ENCODE results near the gene LRP11. TPM values are rescaled to one million over a fixed set of nuclear protein-coding genes. Genes with fewer than 3 reads are reported as not detected.

Gene LRP11
- polyA plus RNA-seq, 1 donor from 2014 or later, result 57.0 TPM

DNA sequence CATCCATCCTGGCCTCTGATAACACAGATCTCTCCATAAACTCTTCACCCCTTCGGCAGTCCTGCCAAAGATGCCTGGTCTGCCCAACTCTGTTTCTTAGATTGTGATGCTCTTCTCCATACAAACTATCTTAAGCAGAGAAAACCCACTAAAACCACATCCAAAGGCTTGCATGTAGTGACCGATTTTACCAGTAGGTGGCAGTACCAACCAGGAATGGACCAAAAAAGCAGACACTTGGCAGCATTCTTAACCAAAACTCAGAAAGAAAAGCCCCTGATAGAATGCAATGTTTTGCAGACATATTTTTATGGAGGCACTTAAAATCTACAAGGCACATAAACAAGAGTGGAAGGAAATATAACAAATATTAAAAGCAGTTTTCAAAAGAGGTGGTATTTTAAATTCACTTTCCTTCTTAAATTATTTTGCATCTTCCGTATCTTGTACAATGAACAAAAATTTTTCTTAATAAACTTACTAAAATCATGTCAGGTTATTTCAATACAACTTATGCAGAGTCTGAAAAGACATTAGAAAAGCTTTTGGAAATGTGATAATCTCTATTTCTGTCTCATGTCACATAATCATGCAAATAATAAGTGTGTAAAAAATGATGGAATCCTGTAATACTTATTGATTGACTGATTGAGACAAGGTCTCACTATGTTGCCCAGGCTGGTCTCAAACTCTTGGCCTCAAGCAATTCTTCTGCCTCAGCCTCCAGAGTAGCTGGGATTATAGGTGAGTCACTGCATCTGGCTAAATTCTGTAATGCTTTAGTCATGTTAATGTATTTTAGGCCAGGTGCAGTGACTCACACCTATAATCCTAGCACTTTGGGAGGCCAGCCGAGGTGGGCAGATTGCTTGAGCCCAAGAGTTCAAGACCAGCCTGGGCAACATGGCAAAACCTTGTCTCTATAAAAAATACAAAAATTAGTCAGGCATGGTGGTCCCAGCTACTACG is 29.4 kb downstream of the LRP11 start:
- Histone ChIP-seq H3K4me2 (ENCODE audit: low read length) (no peak overlapping the region), H3K9me3 (ENCODE audit: low read length) (no peaks in the 10 kb centered on the region), H3K36me3 (ENCODE audit: insufficient read depth, low read length) (no peaks in the 10 kb centered on the region), H4K20me1 (ENCODE audit: insufficient read depth) (no peaks in the 10 kb centered on the region), H3K79me2 (replicated peaks; ENCODE audit: insufficient read depth, low read length) (no peaks in the 10 kb centered on the region), H3K9me2 (ENCODE audit: insufficient read depth, low read length) (no peaks in the 10 kb centered on the region), H3K27ac (ENCODE audit: low read length) (no peak overlapping the region), H3K4me3 (ENCODE audit: low read length) (no peak overlapping the region), H3K9ac (ENCODE audit: low read length) (no peak overlapping the region), H3F3A (ENCODE audit: insufficient read depth, low read length, poor library complexity, severe bottlenecking) (no peaks in the 10 kb centered on the region), H3K27me3 (ENCODE audit: insufficient read depth, low read depth, low read length) (no peaks in the 10 kb centered on the region), H2AFZ (ENCODE audit: low read depth, low read length) (no peak overlapping the region)
- no peak for TF ChIP-seq EZH2 (IDR thresholded peaks at IDR 0.05; ENCODE audit: borderline replicate concordance, insufficient read depth, low read length, poor library complexity, severe bottlenecking)
- TF ChIP-seq RAD21 (conservative IDR thresholded peaks at IDR 0.05), result peak; percentile 77
- no peak for TF ChIP-seq POLR2AphosphoS5 (IDR thresholded peaks at IDR 0.05)
- TF ChIP-seq, protein P1, sequence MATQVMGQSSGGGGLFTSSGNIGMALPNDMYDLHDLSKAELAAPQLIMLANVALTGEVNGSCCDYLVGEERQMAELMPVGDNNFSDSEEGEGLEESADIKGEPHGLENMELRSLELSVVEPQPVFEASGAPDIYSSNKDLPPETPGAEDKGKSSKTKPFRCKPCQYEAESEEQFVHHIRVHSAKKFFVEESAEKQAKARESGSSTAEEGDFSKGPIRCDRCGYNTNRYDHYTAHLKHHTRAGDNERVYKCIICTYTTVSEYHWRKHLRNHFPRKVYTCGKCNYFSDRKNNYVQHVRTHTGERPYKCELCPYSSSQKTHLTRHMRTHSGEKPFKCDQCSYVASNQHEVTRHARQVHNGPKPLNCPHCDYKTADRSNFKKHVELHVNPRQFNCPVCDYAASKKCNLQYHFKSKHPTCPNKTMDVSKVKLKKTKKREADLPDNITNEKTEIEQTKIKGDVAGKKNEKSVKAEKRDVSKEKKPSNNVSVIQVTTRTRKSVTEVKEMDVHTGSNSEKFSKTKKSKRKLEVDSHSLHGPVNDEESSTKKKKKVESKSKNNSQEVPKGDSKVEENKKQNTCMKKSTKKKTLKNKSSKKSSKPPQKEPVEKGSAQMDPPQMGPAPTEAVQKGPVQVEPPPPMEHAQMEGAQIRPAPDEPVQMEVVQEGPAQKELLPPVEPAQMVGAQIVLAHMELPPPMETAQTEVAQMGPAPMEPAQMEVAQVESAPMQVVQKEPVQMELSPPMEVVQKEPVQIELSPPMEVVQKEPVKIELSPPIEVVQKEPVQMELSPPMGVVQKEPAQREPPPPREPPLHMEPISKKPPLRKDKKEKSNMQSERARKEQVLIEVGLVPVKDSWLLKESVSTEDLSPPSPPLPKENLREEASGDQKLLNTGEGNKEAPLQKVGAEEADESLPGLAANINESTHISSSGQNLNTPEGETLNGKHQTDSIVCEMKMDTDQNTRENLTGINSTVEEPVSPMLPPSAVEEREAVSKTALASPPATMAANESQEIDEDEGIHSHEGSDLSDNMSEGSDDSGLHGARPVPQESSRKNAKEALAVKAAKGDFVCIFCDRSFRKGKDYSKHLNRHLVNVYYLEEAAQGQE (IDR thresholded peaks at IDR 0.05; ENCODE audit: borderline replicate concordance), result no peak
- peak; percentile 81 for TF ChIP-seq SMC3 (conservative IDR thresholded peaks at IDR 0.05; ENCODE audit: poor library complexity)
- TF ChIP-seq, protein P2, sequence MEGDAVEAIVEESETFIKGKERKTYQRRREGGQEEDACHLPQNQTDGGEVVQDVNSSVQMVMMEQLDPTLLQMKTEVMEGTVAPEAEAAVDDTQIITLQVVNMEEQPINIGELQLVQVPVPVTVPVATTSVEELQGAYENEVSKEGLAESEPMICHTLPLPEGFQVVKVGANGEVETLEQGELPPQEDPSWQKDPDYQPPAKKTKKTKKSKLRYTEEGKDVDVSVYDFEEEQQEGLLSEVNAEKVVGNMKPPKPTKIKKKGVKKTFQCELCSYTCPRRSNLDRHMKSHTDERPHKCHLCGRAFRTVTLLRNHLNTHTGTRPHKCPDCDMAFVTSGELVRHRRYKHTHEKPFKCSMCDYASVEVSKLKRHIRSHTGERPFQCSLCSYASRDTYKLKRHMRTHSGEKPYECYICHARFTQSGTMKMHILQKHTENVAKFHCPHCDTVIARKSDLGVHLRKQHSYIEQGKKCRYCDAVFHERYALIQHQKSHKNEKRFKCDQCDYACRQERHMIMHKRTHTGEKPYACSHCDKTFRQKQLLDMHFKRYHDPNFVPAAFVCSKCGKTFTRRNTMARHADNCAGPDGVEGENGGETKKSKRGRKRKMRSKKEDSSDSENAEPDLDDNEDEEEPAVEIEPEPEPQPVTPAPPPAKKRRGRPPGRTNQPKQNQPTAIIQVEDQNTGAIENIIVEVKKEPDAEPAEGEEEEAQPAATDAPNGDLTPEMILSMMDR (IDR thresholded peaks at IDR 0.05; ENCODE audit: poor library complexity, severe bottlenecking), result peak; percentile 83
- TF ChIP-seq TAF1 (IDR thresholded peaks at IDR 0.05; ENCODE audit: low read depth), result no peak
- TF ChIP-seq EP300 (conservative IDR thresholded peaks at IDR 0.05; ENCODE audit: poor library complexity, severe bottlenecking), result no peak
- no peak for TF ChIP-seq MXI1 (conservative IDR thresholded peaks at IDR 0.05; ENCODE audit: poor library complexity, severe bottlenecking)

DNA sequence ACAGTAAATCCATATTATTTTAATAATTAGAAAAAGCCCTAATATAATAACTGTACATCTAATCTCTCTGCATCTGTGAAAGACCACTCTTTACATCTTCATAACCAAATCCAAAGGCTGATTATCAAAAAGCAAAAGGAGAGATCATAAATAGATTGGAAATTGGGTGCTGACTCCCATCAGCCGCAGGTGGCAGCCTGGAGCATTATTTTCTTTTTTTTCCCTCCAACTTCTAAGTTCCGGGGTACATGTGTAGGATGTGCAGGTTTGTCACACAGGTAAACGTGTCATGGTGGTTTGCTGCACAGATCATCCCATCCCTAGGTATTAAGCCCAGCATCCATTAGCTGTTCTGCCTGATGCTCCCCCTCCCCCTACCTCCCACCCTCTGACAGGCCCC is 30.5 kb downstream of the LRP11 start:
- Histone ChIP-seq H4K20me1 (ENCODE audit: insufficient read depth) (no peaks in the 10 kb centered on the region), H3K4me3 (ENCODE audit: low read length) (no peak overlapping the region), H3K4me2 (ENCODE audit: low read length) (no peak overlapping the region), H3F3A (ENCODE audit: insufficient read depth, low read length, poor library complexity, severe bottlenecking) (no peaks in the 10 kb centered on the region), H3K79me2 (replicated peaks; ENCODE audit: insufficient read depth, low read length) (no peaks in the 10 kb centered on the region), H3K36me3 (ENCODE audit: insufficient read depth, low read length) (no peaks in the 10 kb centered on the region), H3K27me3 (ENCODE audit: insufficient read depth, low read depth, low read length) (no peaks in the 10 kb centered on the region), H3K9me2 (ENCODE audit: insufficient read depth, low read length) (no peaks in the 10 kb centered on the region), H3K27ac (ENCODE audit: low read length) (no peak overlapping the region), H3K9ac (ENCODE audit: low read length) (no peak overlapping the region), H2AFZ (ENCODE audit: low read depth, low read length) (no peak overlapping the region), H3K9me3 (ENCODE audit: low read length) (no peaks in the 10 kb centered on the region)
- TF ChIP-seq SMC3 (conservative IDR thresholded peaks at IDR 0.05; ENCODE audit: poor library complexity) (no peak), POLR2AphosphoS5 (IDR thresholded peaks at IDR 0.05) (no peak)

Data from neural cell (in vitro differentiated cells).